Activated CD4-positive, alpha-beta T cell treated with anti-CD3 and anti-CD28 coated beads, Interleukin-2, amount 50 U/mL, for 48 hours (primary cell): ENCODE results near the gene ENC1.
A peak's percentile ranks its signal among the peaks of the same experiment; 100 is the strongest.
"Not testable (repeated sequence)": the region's sequence is repeated elsewhere in the genome, so short reads cannot be mapped to it uniquely, and the experiment has no call there.

Source experiments
- DNase-seq, 2 experiments: peaks; one replicate each; pipeline ENCODE4 v3.0.0-alpha.2; 2020

The ENC1 gene, protein sequence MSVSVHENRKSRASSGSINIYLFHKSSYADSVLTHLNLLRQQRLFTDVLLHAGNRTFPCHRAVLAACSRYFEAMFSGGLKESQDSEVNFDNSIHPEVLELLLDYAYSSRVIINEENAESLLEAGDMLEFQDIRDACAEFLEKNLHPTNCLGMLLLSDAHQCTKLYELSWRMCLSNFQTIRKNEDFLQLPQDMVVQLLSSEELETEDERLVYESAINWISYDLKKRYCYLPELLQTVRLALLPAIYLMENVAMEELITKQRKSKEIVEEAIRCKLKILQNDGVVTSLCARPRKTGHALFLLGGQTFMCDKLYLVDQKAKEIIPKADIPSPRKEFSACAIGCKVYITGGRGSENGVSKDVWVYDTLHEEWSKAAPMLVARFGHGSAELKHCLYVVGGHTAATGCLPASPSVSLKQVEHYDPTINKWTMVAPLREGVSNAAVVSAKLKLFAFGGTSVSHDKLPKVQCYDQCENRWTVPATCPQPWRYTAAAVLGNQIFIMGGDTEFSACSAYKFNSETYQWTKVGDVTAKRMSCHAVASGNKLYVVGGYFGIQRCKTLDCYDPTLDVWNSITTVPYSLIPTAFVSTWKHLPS

GRCh38 chr5:74640450-74640953 lies at the start of gene ENC1:
Gene ENC1, minus strand, starts transcription at chr5:74640728. Its CDS starts 4,243 bp downstream, at chr5:74636485.
- peak; percentile 74 to 77 for DNase-seq

- no peak for DNase-seq
These were observed 46.6 kb upstream of the ENC1 start for GRCh38 chr5:74686962-74687751.

- DNase-seq, result peak in 1 of 2 experiments; percentile 4
These were observed 45.6 kb upstream of the ENC1 start for GRCh38 chr5:74685979-74686631.

- DNase-seq, result peak; percentile 89 to 92
These were observed 44.6 kb upstream of the ENC1 start, which contains the start of gene HEXB for GRCh38 chr5:74684900-74685851. Gene HEXB, plus strand, starts transcription at chr5:74685233. Its CDS starts 28 bp downstream, at chr5:74685261.

GRCh38 chr5:74679966-74680365 lies 39.4 kb upstream of the ENC1 start:
- DNase-seq, result no peak

DNA sequence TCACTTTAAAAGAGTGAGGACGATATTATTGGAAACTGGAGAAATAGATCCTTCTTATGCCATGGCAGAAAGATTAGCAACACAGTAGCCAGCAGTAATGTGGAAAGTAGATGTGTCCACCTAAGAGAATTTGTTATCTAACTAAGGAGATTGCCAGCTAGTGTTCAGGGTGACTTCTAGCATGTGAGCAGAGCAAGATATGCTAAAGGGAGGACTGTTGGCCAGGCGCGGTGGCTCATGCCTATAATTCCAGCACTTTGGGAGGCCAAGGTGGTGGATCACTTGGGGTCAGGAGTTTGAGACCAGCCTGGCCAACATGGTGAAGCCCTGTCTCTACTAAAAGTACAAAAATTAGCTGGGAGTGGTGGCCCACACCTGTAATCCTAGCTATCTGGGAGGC lies 38.8 kb upstream of the ENC1 start:
- not testable (repeated sequence) for DNase-seq

DNA sequence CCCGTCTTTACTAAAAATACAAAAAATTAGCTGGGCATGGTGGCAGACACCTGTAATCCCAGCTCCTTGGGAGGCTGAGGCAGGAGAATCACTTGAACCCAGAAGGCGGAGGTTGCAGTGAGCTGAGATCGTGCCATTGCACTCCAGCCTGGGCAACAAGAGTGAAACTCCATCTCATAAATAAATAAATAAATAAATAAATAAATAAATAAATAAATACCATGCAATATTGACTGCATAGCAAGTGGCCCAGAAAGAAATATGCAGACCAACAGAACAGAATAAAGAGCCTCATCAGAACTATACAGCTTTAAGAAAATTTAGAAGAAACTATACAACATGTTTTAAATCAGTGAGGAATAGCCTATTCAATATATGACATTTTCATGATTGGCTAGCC lies 37.6 kb upstream of the ENC1 start:
- DNase-seq, result not testable (repeated sequence)

DNA sequence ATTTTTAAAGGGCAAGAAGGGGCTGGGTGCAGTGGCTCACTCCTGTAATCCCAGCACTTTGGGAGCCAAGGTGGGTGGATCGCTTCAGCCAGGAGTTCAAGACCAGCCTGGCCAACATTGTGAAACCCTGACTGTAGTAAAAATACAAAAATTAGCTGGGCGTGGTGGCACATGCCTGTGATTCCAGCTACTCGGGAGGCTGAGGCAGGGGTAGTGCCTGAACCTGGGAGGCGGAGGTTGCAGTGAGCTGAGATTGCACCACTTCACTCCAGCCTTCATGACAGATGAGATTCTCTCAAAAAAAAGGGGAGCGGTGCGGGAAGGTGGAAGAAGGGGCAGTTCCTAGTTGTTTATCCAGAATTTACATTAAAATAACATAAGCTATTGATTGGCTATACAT lies 35.9 kb upstream of the ENC1 start:
- not testable (repeated sequence) for DNase-seq

- DNase-seq, result no peak
These were observed 32.7 kb upstream of the ENC1 start for GRCh38 chr5:74673011-74673790.

- DNase-seq, result no peak
These were observed 31.8 kb upstream of the ENC1 start for GRCh38 chr5:74672215-74672877.

DNA sequence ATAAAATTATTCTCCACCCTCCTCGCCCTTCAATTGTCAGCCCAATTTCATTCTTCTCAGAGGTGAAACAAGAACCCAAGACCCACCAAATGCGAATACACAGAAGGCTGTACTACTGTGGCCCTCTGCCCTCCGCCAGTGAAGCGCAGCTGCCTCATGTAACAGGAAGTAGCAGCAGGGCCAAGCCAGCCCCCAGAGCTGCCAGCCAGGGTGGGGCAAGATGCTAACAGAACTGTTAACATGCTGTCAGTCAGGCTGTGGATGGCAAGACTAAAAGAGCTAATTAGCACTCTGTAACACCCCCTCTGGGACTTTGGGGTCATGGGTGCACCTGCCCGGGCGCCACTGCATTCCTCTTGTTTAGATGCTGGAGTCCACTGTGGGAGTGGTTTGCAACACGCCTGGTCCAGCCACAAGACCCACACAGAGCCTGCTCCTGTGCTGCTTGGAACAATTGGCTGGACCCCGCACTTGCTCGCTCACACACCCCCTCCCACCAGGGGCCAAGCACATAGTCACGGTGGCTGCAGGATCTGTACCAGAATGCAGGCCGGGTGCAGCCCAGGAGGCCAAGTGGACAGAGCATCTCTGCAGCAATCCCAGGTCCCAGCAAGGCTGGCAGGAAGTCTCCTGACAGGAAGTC lies 30.0 kb upstream of the ENC1 start:
- no peak for DNase-seq

DNA sequence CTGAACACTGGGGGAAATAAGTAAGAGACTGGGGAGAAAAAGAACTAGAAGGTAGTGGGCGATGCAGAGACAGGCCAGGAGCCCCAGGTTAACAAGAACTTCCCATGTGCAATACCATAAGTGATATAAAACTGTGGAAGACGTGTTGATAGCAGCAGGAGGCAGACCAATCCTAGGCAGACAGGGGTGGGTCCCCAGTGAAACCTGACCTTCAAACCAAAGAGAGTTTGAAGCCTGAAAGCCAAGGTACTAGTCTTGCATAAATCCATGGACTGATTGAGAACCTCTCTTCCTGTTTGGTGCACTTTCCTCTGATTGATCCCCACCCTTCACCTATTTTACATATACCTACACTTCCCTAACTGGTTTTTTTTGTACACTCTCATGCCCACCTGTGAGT lies 29.3 kb upstream of the ENC1 start:
- DNase-seq, result no peak

GRCh38 chr5:74667396-74667795 lies 26.9 kb upstream of the ENC1 start:
- DNase-seq, result no peak

- no peak for DNase-seq
These were observed 25.3 kb upstream of the ENC1 start for GRCh38 chr5:74665816-74666215.

DNA sequence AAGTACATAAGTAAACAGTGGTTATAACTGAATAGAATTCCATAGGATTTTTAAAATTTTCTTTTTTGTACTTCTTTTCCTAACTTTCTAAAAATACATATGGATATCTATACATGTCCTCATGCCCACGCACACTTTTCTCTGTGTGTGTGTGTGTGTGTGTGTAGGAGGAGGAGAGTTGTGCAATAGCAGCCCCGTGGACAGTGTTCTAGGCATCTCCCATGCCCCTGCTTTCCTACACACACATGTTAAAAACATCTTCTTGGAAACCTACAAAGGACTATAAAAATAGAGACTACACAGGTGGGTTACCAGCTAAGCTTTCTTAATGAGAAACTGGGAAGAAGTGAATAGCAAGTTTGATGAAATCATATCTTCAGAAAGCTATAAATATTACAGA lies 24.7 kb upstream of the ENC1 start:
- DNase-seq, result no peak

DNA sequence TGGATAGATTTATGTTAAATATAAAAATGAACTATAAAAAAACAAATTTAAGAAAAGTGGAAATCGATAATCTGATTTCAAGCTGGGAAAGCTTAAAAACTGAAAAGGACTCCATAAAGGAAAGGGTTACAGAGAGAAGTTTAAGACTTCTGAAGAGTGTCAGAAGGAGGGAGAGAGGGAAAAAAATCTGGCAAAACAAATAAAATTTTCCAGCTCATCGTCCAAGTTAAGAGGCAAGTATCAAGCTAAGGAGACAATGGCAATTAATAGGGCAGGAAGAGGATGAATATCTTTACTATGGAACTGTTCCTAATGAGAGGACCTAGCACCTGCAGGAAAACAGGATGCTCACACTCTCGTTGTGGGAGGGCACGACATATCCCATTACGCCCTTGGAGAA lies 24.0 kb upstream of the ENC1 start:
- no peak for DNase-seq

- DNase-seq, result no peak
These were observed 20.3 kb upstream of the ENC1 start for GRCh38 chr5:74660873-74661272.

GRCh38 chr5:74660140-74660539 lies 19.6 kb upstream of the ENC1 start:
- DNase-seq, result no peak

GRCh38 chr5:74659172-74659571 lies 18.6 kb upstream of the ENC1 start:
- DNase-seq, result no peak

DNA sequence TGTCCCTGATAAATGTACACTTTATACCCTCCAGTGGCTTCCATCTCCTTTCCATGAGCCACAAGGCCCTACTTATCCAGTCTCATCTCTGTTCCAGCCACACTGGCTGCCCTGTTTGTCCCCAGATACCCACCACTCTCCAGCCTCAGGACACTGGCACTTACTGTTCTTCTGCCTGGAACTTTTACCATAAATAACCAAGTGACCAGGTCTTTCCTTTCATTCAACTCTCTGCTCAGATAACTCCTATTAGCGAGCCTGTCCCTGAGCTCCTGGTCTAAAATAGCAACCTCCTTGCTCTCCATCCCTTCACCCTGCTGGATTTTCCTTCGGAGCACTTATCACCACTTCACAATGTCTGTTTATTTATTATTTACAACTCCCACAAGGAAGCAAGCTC lies 16.6 kb upstream of the ENC1 start:
- DNase-seq, result no peak
